ENCODE data around the gene SREBF1. TPM values are rescaled to one million over a fixed set of nuclear protein-coding genes. Genes with fewer than 3 reads are reported as not detected.

The SREBF1 gene
- polyA plus RNA-seq, 1 experiment, result 13.6 TPM

DNA sequence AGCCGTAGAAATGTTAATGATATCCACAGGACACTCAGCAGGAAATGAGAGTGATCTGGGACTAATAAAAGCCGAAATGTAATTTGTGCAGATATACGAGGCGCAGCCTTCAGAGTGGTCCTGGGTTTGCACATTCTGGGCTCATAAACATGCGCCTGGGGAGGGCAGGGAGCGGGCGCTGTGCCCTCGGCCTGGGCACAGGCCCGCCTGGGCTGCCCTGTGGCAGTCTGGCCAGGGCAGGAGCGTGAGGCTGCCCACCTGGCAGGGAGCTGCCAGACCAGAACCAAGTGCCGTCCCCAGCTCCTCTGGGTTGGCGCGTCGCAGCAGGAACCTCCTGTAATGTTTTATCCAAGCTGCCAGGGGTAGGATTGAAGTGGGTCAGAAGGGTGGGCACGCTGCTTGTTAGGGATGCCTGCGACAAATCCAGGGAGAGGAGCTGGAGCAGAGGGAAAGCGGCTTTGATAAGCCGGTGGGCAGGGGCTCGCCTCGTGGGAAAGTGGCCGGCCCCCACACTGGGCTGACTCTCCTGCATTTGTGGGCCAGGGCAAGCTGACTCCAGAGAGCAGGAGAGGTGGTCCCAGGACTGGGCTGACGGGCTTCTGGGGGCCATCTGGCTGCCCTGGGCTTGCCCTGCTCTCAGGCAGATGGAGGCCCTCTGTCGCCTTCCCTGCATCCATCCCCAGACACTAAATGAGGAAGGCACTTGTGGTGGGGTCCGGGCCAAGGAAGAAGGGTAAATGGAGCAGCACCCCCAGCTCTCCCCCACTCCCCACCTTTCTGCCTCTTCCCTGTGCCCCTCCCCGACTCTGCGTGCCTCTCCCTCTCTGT lies 45.9 kb downstream of the SREBF1 start:
- no peak for DNase-seq (ENCODE audit: low read depth, low spot score)
- ChIA-PET POLR2A (interaction anchor here (0.7 kb wide), 1 partner anchor 14 kb away, joined by 3 read pairs; no protein-coding TSS in a partner anchor), CTCF (interaction anchor here (1.1 kb wide), 1 partner anchor 22 kb away, joined by 3 read pairs; no protein-coding TSS in a partner anchor)
- H3K27me3 ChIP-seq (ENCODE audit: control insufficient read depth, insufficient read depth, low read length), result no peaks in the 10 kb centered on the region
- H3K27ac ChIP-seq (ENCODE audit: low read depth, low read length), result no peak overlapping the region
- no peak overlapping the region for H3K4me3 ChIP-seq (ENCODE audit: low read depth, low read length)
- no peaks in the 10 kb centered on the region; the same call in 1 of the 2 replicates for H3K9me3 ChIP-seq (ENCODE audit: control insufficient read depth, insufficient read depth, low read length)
- TF ChIP-seq, protein P1, sequence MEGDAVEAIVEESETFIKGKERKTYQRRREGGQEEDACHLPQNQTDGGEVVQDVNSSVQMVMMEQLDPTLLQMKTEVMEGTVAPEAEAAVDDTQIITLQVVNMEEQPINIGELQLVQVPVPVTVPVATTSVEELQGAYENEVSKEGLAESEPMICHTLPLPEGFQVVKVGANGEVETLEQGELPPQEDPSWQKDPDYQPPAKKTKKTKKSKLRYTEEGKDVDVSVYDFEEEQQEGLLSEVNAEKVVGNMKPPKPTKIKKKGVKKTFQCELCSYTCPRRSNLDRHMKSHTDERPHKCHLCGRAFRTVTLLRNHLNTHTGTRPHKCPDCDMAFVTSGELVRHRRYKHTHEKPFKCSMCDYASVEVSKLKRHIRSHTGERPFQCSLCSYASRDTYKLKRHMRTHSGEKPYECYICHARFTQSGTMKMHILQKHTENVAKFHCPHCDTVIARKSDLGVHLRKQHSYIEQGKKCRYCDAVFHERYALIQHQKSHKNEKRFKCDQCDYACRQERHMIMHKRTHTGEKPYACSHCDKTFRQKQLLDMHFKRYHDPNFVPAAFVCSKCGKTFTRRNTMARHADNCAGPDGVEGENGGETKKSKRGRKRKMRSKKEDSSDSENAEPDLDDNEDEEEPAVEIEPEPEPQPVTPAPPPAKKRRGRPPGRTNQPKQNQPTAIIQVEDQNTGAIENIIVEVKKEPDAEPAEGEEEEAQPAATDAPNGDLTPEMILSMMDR (IDR thresholded peaks at IDR 0.05; ENCODE audit: low read depth, low read length), result no peak

DNA sequence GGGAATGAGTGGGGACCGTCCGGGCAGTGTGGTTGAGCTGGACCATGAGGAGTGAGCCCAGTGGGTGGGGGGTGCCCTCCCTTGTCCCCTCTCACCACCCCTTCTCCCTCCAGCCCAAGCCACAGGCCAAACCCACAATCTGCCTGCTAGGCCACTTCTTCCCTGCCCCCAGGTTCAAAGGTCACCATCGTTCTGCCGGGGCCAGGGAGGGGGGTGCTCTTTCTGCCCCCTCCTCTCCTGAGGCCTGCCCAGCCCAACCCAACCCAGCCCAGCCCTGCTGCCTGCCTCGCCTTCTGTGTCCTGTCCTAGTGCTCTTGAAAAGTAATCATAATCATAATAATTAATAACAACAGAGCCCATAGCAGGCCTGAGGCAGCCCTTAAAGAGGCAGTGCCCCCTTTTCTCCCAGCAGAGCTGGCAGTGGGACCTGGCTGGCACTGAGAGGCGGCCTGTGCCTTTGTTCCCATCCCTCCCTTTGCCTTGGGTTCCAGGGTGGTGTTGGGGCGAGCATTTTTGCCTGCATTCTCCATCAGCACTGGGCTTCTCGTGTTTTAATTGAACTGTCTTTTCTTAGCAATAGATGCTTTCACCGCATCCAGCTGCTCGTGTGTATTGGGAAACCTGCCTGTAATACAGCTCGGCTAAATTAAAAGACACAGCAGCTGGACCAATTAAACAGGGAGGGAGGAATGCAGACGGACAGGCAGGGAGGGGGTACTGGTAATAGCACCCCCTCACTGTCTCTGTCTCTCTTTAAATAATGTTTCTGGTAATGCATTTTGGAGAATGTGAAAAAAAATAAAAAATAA lies 46.8 kb downstream of the SREBF1 start:
- ChIA-PET CTCF (interaction anchor here (1.1 kb wide), 1 partner anchor 23 kb away, joined by 3 read pairs; no protein-coding TSS in a partner anchor), POLR2A (no interaction called here)

DNA sequence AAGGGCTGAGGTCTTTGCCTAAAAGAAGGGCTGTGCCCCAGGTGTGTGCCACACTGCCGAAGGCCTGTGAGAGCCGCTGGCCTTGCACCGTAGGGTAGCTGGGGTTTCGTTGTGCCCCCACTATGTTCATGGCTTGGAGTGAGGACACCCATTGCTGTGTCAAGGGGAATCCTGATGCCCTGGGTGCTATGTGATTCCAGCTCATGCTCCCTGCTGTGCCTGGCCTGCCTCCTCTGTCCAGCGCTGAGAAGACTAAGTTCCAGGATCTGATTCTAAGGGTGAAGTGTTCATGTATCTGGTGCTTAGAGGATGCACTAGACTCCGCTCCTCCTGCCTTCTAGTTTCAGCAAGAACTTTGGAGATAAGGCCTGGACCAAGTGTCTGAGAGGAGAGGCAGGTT lies 47.4 kb downstream of the SREBF1 start:
- Histone ChIP-seq H3K4me3 (ENCODE audit: low read depth, low read length) (no peak overlapping the region), H3K27ac (ENCODE audit: low read depth, low read length) (no peak overlapping the region), H3K27me3 (ENCODE audit: control insufficient read depth, insufficient read depth, low read length) (no peaks in the 10 kb centered on the region), H3K9me3 (ENCODE audit: control insufficient read depth, insufficient read depth, low read length) (no peaks in the 10 kb centered on the region; the same call in 1 of the 2 replicates)
- no peak for DNase-seq (ENCODE audit: low read depth, low spot score)
- POLR2A ChIA-PET, result no interaction called here
- CTCF ChIA-PET, result no interaction called here
- TF ChIP-seq, protein P1 (IDR thresholded peaks at IDR 0.05; ENCODE audit: low read depth, low read length), result no peak

More for the DNA sequence above, 46.8 kb downstream of the SREBF1 start:
- DNase-seq (ENCODE audit: low read depth, low spot score), result no peak
- no peaks in the 10 kb centered on the region for H3K27me3 ChIP-seq (ENCODE audit: control insufficient read depth, insufficient read depth, low read length)
- TF ChIP-seq, protein P1 (IDR thresholded peaks at IDR 0.05; ENCODE audit: low read depth, low read length), result no peak
- H3K9me3 ChIP-seq (ENCODE audit: control insufficient read depth, insufficient read depth, low read length), result no peaks in the 10 kb centered on the region; the same call in 1 of the 2 replicates
- no peak overlapping the region for H3K4me3 ChIP-seq (ENCODE audit: low read depth, low read length)
- peak overlapping the region; percentile 31 for H3K27ac ChIP-seq (ENCODE audit: low read depth, low read length)

DNA sequence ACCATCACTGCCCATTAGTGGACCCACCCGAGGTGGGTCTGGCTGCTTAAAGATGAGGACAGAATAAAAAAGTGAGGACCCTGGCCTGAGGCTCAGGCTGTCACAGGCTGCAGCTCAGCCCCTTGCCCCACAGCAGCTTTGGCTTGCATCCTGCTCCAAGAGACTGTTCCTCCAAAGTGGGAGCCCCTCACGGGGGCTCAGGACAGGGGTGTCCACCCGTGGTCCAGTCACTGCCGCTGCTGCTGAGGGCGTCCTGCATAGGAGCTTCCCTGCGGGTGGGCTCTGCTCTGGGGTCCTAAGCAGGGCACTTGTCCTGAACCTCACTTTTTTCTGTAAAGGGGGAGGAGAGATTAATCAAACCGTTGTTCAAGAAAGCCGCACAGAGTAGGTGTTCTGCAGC lies 47.8 kb downstream of the SREBF1 start:
- no peak for DNase-seq (ENCODE audit: low read depth, low spot score)
- Histone ChIP-seq H3K27ac (ENCODE audit: low read depth, low read length) (no peak overlapping the region), H3K4me3 (ENCODE audit: low read depth, low read length) (no peak overlapping the region), H3K27me3 (ENCODE audit: control insufficient read depth, insufficient read depth, low read length) (no peaks in the 10 kb centered on the region), H3K9me3 (ENCODE audit: control insufficient read depth, insufficient read depth, low read length) (no peaks in the 10 kb centered on the region; the same call in 1 of the 2 replicates)
- TF ChIP-seq, protein P1 (IDR thresholded peaks at IDR 0.05; ENCODE audit: low read depth, low read length), result no peak
- ChIA-PET POLR2A (no interaction called here), CTCF (no interaction called here)

Data from AG04450 (cell line).